HL-60/S4 treated with phorbol 12-myristate 13-acetate at 8.2 ng/mL for 4 days and 3 days (cell line): ENCODE results near the gene POLD1.

Experiments
- in situ Hi-C: fragments of 300-500 bp; cut with MboI; formaldehyde crosslinking; loops from 2 replicates; pipeline ENCODE4 v1.15.0; 2022; ENCODE audit warnings: low sequenced_read_pairs

The POLD1 gene

GRCh38 chr19:50416034-50416977, 32.2 kb downstream of the POLD1 start:
- in situ Hi-C loops = no loop called here

DNA sequence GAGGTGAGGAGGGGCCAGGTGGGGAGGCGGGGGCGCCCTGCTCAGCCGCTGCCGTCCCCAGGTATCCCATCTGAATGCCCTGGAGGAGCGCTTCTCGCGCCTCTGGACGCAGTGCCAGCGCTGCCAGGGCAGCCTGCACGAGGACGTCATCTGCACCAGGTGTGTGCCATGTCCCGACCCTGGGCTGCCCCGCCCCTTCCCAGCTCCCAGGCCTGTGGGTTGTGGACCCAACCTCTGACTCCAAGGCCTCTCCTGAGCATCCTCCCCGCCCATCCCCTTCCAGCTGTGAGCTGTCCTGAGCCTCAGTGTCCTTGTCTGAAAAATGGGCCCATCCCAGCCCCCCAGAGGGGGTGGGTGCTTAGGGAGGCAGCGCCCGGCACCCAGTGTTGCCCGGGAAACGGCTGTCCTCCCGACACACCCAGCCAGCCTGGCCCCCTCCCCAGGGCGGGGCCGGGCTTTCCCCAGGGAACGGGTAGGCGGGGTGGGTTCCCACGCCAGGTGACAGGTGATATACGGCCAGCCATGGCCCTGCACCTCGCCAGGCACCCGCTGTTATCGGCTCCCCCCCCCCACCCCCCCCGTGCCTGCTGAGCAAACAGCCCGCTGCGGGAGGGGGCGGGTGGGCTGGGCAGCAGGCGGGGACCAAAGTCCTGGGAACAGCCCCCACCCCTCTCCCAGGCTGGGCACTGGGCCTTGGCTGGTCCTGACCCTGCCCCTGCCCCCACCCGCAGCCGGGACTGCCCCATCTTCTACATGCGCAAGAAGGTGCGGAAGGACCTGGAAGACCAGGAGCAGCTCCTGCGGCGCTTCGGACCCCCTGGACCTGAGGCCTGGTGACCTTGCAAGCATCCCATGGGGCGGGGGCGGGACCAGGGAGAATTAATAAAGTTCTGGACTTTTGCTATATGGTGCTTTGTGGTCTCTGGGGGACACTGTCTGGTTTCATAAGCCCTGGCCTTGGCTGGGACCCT, 33.2 kb downstream of the POLD1 start:
- in situ Hi-C loops = no loop called here

DNA sequence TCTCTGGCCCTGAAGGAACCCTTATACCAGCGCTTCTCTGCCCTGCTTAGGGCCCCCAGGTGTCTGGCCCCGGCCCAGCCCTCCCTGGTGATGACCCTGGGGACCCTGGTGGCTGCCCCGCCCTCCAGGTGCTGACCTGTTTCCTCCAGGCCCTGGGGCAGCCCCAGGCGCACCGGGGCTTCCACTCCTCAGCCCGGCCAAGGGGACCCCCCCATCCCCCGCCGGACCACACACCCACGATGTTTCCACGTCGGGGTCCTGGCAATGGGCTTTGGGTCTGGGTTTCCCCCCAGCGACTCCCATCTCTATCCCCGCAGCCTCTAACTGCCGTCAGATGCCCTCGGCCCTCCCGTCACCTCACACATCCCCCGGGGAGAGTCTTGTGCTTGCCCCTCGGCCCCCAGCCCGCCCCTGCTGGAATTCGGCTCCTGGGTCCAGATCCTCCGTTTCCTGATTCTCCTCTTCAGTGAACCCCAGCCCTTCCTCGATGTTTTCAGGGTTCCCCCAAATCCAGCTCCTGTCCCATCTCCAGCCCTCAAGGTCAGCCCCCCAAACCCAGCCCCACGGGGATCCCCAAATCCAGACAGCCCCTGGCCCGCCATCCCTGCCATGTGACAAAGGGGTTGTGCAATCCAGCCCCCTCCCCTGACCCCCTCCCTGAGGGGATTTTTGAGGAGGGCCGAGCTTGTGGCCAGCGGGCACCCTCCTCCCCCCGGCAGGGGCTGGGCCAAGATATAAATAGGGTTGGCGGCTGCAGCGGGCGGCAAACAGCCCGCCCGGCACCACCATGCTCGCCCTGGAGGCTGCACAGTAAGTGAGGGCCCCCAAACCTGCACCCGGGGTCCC, 34.3 kb downstream of the POLD1 start, which contains the start of gene SPIB:
Gene SPIB (plus strand): TSS at position 763 of the 846 bp plus-strand sequence. CDS start 25 bp downstream, at position 788.
- in situ Hi-C loops = no loop called here

GRCh38 chr19:50419022-50419579, 35.0 kb downstream of the POLD1 start:
- in situ Hi-C loops = no loop called here

DNA sequence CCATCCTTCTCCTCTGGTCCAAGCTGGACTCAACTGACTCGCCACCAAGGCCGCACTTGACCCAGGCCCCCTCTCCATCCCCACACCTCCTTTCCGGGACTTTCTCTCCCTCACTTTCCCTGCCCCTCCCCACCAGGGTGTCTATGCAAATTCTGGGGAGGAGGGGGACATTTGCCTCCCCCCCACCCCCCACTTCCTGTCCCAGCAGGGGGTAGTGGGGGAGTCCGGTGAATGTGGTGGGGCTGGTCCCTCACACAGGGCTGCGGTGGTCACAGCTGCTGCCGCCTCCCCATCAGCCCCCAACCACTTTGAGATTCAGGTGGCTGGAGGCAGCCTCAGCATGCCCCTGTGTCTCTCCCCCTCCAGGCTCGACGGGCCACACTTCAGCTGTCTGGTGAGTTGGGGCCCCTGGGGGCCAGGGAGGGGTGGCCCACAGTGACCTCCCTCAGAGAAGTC, 35.5 kb downstream of the POLD1 start:
- in situ Hi-C loops = no loop called here

DNA sequence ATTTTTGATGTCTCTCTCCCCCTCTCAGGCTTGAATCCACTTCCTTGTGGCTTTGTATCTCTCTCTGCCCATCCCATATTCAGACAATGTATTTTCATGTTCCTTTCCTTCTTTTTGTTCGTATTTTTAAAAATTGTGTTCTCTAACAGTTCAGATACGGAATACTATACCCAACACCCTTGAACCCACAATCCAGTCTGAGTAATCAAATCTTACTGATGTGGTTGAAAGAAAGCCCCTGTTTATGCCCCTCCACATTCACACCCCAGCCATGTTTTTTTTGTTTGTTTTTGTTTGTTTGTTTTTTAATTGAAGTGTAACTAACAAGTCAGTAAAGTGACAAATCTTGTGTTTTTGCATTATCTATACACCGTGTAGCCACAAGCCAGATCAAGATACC, 36.0 kb downstream of the POLD1 start:
- in situ Hi-C loops = no loop called here

DNA sequence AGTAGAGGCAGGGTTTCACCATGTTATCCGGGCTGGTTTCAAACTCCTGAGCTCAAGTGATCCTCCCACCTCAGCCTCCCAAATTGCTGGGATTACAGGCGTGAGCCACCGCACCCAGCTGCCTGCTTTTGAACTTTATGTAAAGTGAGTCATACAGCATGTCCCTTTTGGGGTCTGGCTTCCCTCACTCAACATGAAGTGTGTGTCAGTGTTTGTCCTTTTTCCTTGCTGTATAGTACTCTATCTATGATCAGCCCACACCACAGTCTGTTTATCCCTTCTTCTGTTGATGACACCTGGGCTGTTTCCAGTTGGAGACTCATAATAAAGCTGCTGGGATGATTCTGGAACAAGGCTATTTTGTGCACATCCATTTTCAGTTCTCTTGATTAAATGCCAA, 36.7 kb downstream of the POLD1 start:
- in situ Hi-C loops = no loop called here

DNA sequence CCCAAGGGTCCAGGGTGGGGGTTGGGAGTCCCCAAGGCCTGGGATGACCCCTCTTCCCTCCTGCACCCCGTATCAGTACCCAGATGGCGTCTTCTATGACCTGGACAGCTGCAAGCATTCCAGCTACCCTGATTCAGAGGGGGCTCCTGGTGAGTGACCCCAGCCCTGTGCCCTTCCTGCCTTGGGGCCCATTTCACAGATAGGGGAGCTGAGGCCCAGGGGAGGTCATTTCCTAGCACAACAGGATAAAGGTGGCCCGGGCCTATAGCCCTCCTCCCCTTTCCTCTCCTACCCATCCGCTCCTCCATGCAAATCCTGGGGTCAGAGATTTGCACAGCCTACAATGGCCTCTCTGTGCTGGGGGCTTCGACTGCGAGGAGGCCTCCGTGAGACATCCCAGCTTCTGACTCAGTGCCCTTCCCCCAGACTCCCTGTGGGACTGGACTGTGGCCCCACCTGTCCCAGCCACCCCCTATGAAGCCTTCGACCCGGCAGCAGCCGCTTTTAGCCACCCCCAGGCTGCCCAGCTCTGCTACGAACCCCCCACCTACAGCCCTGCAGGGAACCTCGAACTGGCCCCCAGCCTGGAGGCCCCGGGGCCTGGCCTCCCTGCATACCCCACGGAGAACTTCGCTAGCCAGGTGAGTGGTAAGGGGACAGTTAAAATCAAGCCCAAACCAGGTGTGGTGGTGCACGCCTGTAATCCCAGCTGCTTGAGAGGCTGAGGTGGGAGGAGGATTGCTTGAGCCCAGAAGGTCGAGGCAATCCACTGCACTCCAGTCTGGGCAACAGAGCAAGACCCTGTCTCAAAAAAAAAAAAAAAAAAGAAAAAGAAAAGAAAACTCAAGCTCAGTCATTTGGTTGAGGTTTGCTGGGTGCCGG, 38.5 kb downstream of the POLD1 start:
- in situ Hi-C loops = no loop called here

DNA sequence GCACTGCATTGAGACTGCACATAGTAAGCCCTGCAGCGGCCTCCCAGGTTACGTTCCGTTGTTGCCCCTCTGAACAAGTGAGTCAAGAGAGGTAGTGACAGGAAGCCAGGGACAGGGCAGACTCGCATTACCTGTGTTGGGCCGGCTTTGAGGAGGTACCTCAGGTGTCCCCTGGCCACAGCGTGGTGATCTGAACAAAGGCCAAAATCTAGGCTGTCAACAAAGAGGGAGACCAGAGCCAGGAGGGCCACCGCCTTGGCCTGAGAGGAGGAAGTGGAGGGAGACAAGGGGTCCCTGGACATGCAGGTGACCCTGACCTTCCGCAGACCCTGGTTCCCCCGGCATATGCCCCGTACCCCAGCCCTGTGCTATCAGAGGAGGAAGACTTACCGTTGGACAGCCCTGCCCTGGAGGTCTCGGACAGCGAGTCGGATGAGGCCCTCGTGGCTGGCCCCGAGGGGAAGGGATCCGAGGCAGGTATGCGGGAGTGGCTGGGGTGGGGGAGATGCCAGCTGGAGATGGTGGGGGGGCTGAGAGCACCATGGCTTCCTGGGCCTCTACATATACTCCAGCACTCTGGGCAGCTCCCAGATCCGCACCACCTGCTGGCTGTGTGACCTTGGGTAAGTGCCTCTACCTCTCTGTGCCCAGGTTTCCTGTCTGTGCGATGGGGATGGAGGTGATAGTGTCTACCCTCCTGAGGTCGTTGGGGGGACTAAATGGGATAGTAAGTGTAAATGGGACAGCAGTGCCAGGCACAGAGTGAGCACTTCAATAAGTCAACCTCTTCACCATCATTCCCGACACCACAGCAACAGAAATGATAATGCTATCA, 39.3 kb downstream of the POLD1 start:
- in situ Hi-C loops = no loop called here

- in situ Hi-C loops = no loop called here
Observed at GRCh38 chr19:50425581-50425980, 41.4 kb downstream of the POLD1 start.

DNA sequence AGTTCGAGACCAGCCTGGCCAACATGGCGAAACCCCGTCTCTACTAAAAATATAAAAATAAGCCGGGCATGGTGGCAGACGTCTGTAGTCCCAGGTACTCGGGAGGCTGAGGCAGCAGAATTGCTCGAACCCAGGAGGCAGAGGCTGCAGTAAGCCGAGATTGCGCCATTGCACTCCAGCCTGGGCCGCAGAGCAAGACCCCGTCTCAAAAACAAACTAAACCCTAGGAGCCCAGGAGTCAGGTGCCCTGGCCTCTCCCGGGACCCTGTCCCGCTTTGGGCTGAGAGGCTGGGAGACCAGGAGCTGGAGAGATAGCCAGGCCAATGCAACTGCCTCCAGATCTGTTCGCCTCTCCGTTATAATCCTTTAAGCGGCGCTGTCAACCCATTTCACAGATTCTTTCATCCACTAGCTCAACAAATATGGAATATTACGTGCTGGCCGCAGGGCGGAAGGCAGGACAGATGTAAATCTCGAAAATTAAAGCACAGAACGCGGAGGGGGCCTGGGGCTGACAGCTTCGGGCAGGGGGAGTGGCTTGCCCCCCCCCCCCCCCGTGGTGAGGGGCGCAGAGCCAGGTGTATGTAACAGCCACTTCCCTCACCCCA, 43.3 kb downstream of the POLD1 start:
- in situ Hi-C loops = no loop called here

- in situ Hi-C loops = no loop called here
Observed at GRCh38 chr19:50427997-50428425, 43.9 kb downstream of the POLD1 start.

GRCh38 chr19:50428772-50429463, 44.8 kb downstream of the POLD1 start:
- in situ Hi-C loops = no loop called here

- in situ Hi-C loops = no loop called here
Observed at GRCh38 chr19:50430888-50431342, 46.8 kb downstream of the POLD1 start.

DNA sequence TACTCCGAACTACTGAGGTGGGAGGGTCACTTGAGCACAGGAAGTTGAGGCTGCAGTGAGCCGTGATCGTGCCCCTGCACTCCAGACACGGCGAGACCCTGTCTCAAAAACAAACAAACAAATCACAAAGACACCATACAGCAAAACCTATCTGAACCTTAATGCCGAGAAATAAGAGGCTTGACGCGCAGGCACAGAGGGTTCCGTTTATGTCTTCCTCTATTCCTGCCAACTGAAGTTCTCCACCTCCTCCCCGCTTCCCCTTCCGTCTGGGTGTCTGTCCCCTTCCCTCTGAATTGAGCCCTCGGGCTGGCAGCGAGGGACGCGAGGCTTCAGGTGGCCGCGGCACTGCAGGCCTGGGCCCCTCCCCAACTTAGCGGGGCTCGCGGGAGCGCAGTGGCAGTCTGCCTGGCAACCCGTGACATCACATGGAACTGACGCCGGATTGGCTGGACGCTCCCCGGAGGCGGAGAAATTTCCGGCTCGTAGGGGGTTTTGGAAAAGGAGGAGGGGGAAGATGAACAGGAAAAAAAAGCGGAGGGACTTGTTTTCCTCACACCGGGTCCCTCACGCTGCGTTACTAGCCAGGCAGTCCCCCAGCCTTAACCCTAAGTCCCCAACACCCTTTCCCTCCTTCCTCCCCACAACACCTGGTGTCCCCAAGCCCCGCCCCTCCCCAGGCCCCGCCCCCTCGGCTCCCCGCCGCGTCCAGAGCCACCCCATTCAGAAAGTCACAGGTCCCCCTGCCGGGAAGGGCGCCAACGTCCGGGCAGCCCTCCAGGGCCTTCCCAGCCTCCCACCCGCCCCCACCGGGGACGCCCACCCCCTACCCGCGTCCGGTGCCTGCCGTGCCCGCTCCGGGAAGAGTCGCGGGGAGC, 47.4 kb downstream of the POLD1 start:
- in situ Hi-C loops = no loop called here
